K562 (cell line): Measurements from ENCODE around the gene AMH. TPM values are rescaled to one million over a fixed set of nuclear protein-coding genes. Genes with fewer than 3 reads are reported as not detected.

Experiments
- AFF4 ChIP-seq: sonication (generic); formaldehyde crosslinking; IDR thresholded peaks from 2 replicates; pipeline ENCODE4 v1.8.0; 2023; ENCODE audit warnings: mild to moderate bottlenecking, missing genetic modification reagents
- CREB1 ChIP-seq, 2 experiments: sonication (generic) in 1 of 2; formaldehyde crosslinking in 1 of 2; IDR thresholded peaks; 2 replicates each; pipeline versions ENCODE4 v1.6.1 to v1.8.0; 2012 to 2022; ENCODE audit warnings: inconsistent platforms in 1 of 2, mild to moderate bottlenecking in 1 of 2, missing genetic modification reagents in 1 of 2, moderate library complexity in 1 of 2
- CTCFL ChIP-seq: IDR thresholded peaks from 2 replicates; pipeline ENCODE4 v1.6.1; 2011; ENCODE audit warnings: borderline replicate concordance, low read depth, mild to moderate bottlenecking, moderate library complexity, low read length; ENCODE audit not compliant: insufficient read depth, poor library complexity, severe bottlenecking
- GTF2A2 ChIP-seq: IDR thresholded peaks from 2 replicates; pipeline ENCODE4 v1.6.1; 2016; ENCODE audit warnings: mild to moderate bottlenecking, missing genetic modification characterization, missing compliant biosample characterization
- HCFC1 ChIP-seq: IDR thresholded peaks from 2 replicates; pipeline ENCODE4 v1.6.1; 2012; ENCODE audit warnings: low read depth, low read length, improper control_type of control experiment
- HLTF ChIP-seq: fragments of 450-650 bp; IDR thresholded peaks from 2 replicates; pipeline ENCODE4 v1.6.1; 2016
- HNRNPUL1 ChIP-seq: fragments of 200-400 bp; formaldehyde crosslinking; IDR thresholded peaks from 2 replicates; pipeline ENCODE4 v1.6.1; 2017; ENCODE audit warnings: low read length
- MAX ChIP-seq: sonication (generic); formaldehyde crosslinking; IDR thresholded peaks from 2 replicates; pipeline ENCODE4 v1.9.0; 2022; ENCODE audit warnings: mild to moderate bottlenecking, missing genetic modification reagents
- NR1H2 ChIP-seq: sonication (generic); formaldehyde crosslinking; IDR thresholded peaks from 2 replicates; pipeline ENCODE4 v1.4.0; 2020; ENCODE audit warnings: mild to moderate bottlenecking, missing genetic modification reagents
- NR2C1 ChIP-seq, 2 experiments: fragments of 450-650 bp; IDR thresholded peaks; 2 replicates each; pipeline ENCODE4 v1.6.1; 2017; ENCODE audit warnings: mild to moderate bottlenecking in 2 of 2, antibody characterized with exemption in 1 of 2, inconsistent platforms in 1 of 2, missing compliant biosample characterization in 1 of 2, missing genetic modification characterization in 1 of 2
- NR2C2 ChIP-seq, 2 experiments: fragments of 200-800 bp in 1 of 2; sonication (Bioruptor generic) in 1 of 2; sonication (generic) in 1 of 2; formaldehyde crosslinking in 1 of 2; IDR thresholded peaks; 2 replicates each; pipeline versions ENCODE4 v1.6.1 to v1.8.0; 2016 to 2022; ENCODE audit warnings: mild to moderate bottlenecking in 1 of 2, missing compliant biosample characterization in 1 of 2, missing genetic modification characterization in 1 of 2, missing genetic modification reagents in 1 of 2
- SRF ChIP-seq, 2 experiments: fragments of 250-450, 450-650 bp in 1 of 2; sonication (Bioruptor Pico) in 1 of 2; sonication (generic) in 1 of 2; formaldehyde crosslinking; IDR thresholded peaks; 2 replicates each; pipeline versions ENCODE4 v1.5.0 to v1.5.1; 2020 to 2022; ENCODE audit warnings: mild to moderate bottlenecking in 1 of 2, missing genetic modification reagents in 1 of 2
- ZNF316 ChIP-seq: fragments of 450-650 bp; IDR thresholded peaks from 2 replicates; pipeline ENCODE4 v1.6.1; 2016
- ZNF408 ChIP-seq: fragments of 250-450 bp; sonication (Bioruptor Pico); IDR thresholded peaks from 2 replicates; pipeline ENCODE4 v1.4.0; 2020; ENCODE audit warnings: low read depth, mild to moderate bottlenecking, moderate library complexity
- ZNF449 ChIP-seq: fragments of 250-450 bp; sonication (Bioruptor Pico); IDR thresholded peaks from 2 replicates; pipeline ENCODE4 v1.8.0; 2022; ENCODE audit warnings: moderate library complexity, mild to moderate bottlenecking, inconsistent platforms
- ZNF639 ChIP-seq, 2 experiments: fragments of 200-800 bp in 1 of 2; sonication (Bioruptor generic) in 1 of 2; sonication (generic) in 1 of 2; formaldehyde crosslinking in 1 of 2; IDR thresholded peaks in 1 of 2; conservative IDR thresholded peaks in 1 of 2; 2 replicates each; pipeline versions ENCODE4 v1.5.0 to v1.6.1; 2016 to 2020; ENCODE audit warnings: missing compliant biosample characterization in 1 of 2, missing genetic modification characterization in 1 of 2, missing genetic modification reagents in 1 of 2
- polyA plus RNA-seq, 8 experiments: library from polyadenylated mRNA; depleted of rRNA in 4 of 8; stranded (reverse) in 5 of 8; unstranded in 3 of 8; fragments of >200 nt; fragmentation: Nextera tagmentation in 2 of 8; fragmentation: Illumina TruSeq in 1 of 8; extraction: Ambion mirVana in 2 of 8; extraction: Trizol in 1 of 8; gene quantifications; 2 replicates each; pipeline versions ENCODE4 v1.2.1 to v1.2.3, GENCODE V29; 2011 to 2014; ENCODE audit warnings: inconsistent platforms in 1 of 8, missing spikeins in 1 of 8
- total RNA-seq, 7 experiments: library from RNA; depleted of rRNA in 6 of 7; stranded (reverse); fragments of >200 nt in 6 of 7; fragmentation: Illumina TruSeq in 2 of 7; extraction: Trizol in 2 of 7; gene quantifications; 2 replicates each; pipeline versions ENCODE4 v1.2.1 to v1.2.3, GENCODE V29; 2011 to 2021; ENCODE audit warnings: low replicate concordance in 1 of 7

Gene AMH
- total and polyA plus RNA-seq, 9 of the 15 experiments (the other 6 are each of a cell fraction or from before 2014, with no cell fraction given), result 0.29 to 27.4 (median 2.6) TPM; not detected in 2

GRCh38 chr19:2236314-2237050 lies 12.6 kb upstream of the AMH start, which contains the start of the genes PLEKHJ1 and SF3A2 (continued):
- peak; percentile 66 for TF ChIP-seq AFF4 (CRISPR knock-in tag)
- no peak; the same call in 1 of the 2 replicates for TF ChIP-seq ZNF316
- no peak for TF ChIP-seq ZNF408 (CRISPR knock-in tag)
- peak; percentile 98 for TF ChIP-seq MAX (CRISPR knock-in tag)
- peak; percentile 99 for TF ChIP-seq NR2C2 (CRISPR knock-in tag; IDR thresholded peaks at IDR 0.05)
- peak; percentile 100 for TF ChIP-seq NR2C2 (tag; IDR thresholded peaks at IDR 0.05)
- peak; percentile 14; the same call in 1 of the 2 replicates for TF ChIP-seq CREB1 (IDR thresholded peaks at IDR 0.05)
- no peak; the same call in none of the 2 replicates for TF ChIP-seq CREB1 (CRISPR knock-in tag; IDR thresholded peaks at IDR 0.05)
- TF ChIP-seq NR1H2 (CRISPR knock-in tag), result 0 out of 2 replicates have a peak, but pooled peaks have one; percentile 8
- TF ChIP-seq HCFC1, result peak; percentile 79
- 0 out of 2 replicates have a peak, but pooled peaks have one; percentile 12 for TF ChIP-seq HLTF
- TF ChIP-seq GTF2A2 (tag), result no peak
- no peak for TF ChIP-seq ZNF449 (CRISPR knock-in tag)
- TF ChIP-seq CTCFL, result peak; percentile 74
- peak; percentile 99 for TF ChIP-seq NR2C1 (IDR thresholded peaks at IDR 0.05)
- peak; percentile 99 for TF ChIP-seq NR2C1 (tag; IDR thresholded peaks at IDR 0.05)
- no peak for TF ChIP-seq HNRNPUL1
- no peak; a peak in 1 of 4 replicates for TF ChIP-seq SRF (CRISPR knock-in tag; IDR thresholded peaks at IDR 0.05)
- peak in 1 of 2 experiments; percentile 96; a peak in 2 of 4 replicates for TF ChIP-seq ZNF639 (CRISPR knock-in tag; conservative IDR thresholded peaks at IDR 0.05 in 1 of 2, IDR thresholded peaks at IDR 0.05 in 1 of 2)
